Measurements from ENCODE around the gene AMPH.

DNA sequence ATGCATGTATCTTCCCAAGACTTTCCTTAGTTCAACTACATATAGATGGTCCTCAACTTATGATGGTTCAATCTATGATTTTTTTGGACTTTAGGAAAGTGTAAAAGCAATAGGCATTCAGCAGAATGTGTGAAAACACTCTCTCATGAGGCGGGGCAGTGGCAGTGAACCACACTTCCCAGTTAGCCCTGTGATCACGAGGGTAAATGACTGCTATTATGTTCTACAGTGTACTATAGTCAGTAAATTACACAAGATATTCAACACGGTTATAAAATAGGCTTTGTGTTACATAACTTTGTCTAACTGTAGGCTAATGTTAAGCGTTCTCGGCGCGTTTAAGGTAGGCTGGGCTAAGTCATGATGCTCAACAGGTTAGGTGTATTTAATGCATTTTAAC is 169.3 kb downstream of the AMPH start:
- TF ChIP-seq EZH2 (IDR thresholded peaks at IDR 0.05): no peak
- no peak for TF ChIP-seq POLR2AphosphoS5 (IDR thresholded peaks at IDR 0.05; ENCODE audit: borderline replicate concordance, low read depth, low read length)

Data from SK-N-MC (cell line).